ENCODE data around the gene TMEM117. TPM values are rescaled to one million over a fixed set of nuclear protein-coding genes. Genes with fewer than 3 reads are reported as not detected.
A peak's percentile ranks its signal among the peaks of the same experiment; 100 is the strongest.

TMEM117 gene
- total and polyA plus RNA-seq, 2 experiments from 2014 or later, result 18.0 to 21.0 TPM

DNA sequence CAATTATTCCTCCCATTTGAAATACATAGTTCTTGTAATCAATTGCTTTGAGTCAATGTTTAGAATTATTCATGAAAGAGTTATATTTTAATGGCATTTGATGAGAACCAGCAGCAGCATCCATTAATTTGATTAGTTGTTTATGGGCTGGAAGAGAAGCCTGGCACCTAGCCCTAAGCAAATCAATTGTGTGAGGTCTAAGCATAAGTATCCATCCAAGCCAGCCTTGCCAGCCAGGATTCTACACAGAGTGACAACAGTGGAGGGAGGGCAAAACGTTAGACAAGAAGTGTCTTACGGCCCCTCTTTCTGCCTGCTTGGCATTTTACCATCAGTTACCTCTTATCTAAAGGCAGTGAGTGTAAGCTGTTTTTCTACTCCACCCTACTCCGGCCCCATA, 561.8 kb downstream of the TMEM117 start:
- Histone ChIP-seq H3K9me3 (ENCODE audit: low read depth) (no peaks in the 10 kb centered on the region), H3K27ac (no peak overlapping the region), H3K4me3 (no peak overlapping the region), H3K36me3 (no peaks in the 10 kb centered on the region), H3K4me1 (ENCODE audit: low read depth) (no peaks in the 10 kb centered on the region), H3K27me3 (no peaks in the 10 kb centered on the region)
- DNase-seq (ENCODE audit: low read depth in 1 of 2, low spot score in 1 of 2), result no peak
- TF ChIP-seq, protein P1, sequence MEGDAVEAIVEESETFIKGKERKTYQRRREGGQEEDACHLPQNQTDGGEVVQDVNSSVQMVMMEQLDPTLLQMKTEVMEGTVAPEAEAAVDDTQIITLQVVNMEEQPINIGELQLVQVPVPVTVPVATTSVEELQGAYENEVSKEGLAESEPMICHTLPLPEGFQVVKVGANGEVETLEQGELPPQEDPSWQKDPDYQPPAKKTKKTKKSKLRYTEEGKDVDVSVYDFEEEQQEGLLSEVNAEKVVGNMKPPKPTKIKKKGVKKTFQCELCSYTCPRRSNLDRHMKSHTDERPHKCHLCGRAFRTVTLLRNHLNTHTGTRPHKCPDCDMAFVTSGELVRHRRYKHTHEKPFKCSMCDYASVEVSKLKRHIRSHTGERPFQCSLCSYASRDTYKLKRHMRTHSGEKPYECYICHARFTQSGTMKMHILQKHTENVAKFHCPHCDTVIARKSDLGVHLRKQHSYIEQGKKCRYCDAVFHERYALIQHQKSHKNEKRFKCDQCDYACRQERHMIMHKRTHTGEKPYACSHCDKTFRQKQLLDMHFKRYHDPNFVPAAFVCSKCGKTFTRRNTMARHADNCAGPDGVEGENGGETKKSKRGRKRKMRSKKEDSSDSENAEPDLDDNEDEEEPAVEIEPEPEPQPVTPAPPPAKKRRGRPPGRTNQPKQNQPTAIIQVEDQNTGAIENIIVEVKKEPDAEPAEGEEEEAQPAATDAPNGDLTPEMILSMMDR (IDR thresholded peaks at IDR 0.05; ENCODE audit: low read depth, low read length), result no peak

GRCh38 chr12:44403185-44403584, 567.3 kb downstream of the TMEM117 start:
- Histone ChIP-seq H3K4me3 (no peak overlapping the region), H3K9me3 (ENCODE audit: low read depth) (no peaks in the 10 kb centered on the region), H3K27me3 (no peaks in the 10 kb centered on the region), H3K36me3 (no peaks in the 10 kb centered on the region), H3K4me1 (ENCODE audit: low read depth) (no peaks in the 10 kb centered on the region), H3K27ac (no peak overlapping the region)
- DNase-seq (ENCODE audit: low read depth in 1 of 2, low spot score in 1 of 2), result no peak
- TF ChIP-seq, protein P1 (IDR thresholded peaks at IDR 0.05; ENCODE audit: low read depth, low read length), result no peak

DNA sequence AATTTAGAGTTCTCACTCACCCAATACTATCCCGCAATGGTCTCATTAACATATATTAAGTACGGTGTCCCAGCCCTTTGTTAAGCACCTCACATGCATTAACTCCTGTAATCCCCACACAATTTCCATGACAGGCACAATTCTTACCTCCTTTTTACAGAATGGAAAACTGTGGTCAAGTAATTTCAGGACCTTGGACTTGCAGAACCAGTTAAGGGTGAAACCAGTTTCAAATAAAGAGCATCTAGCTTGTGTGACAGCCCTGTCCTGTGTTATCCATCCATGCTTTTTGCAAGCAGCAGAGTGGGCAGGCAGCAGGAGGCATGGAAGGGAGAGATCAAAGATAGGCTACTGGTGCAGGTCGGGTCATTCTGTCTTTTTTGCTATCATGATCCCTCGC, 569.4 kb downstream of the TMEM117 start:
- DNase-seq (ENCODE audit: low read depth in 1 of 2, low spot score in 1 of 2), result peak in 1 of 2 donors; percentile 1

GRCh38 chr12:44422559-44422958, 586.7 kb downstream of the TMEM117 start:
- Histone ChIP-seq H3K4me3 (no peak overlapping the region), H3K27ac (no peak overlapping the region), H3K9me3 (ENCODE audit: low read depth) (no peaks in the 10 kb centered on the region), H3K36me3 (no peaks in the 10 kb centered on the region), H3K27me3 (no peaks in the 10 kb centered on the region), H3K4me1 (ENCODE audit: low read depth) (no peaks in the 10 kb centered on the region)
- DNase-seq (ENCODE audit: low read depth in 1 of 2, low spot score in 1 of 2), result no peak
- TF ChIP-seq, protein P1 (IDR thresholded peaks at IDR 0.05; ENCODE audit: low read depth, low read length), result no peak

More for the DNA sequence above, 569.4 kb downstream of the TMEM117 start:
- no peaks in the 10 kb centered on the region for H3K36me3 ChIP-seq
- no peak overlapping the region for H3K27ac ChIP-seq
- no peak overlapping the region for H3K4me3 ChIP-seq
- H3K27me3 ChIP-seq, result no peaks in the 10 kb centered on the region
- TF ChIP-seq, protein P1 (IDR thresholded peaks at IDR 0.05; ENCODE audit: low read depth, low read length), result no peak
- no peaks in the 10 kb centered on the region for H3K9me3 ChIP-seq (ENCODE audit: low read depth)
- no peaks in the 10 kb centered on the region for H3K4me1 ChIP-seq (ENCODE audit: low read depth)

DNA sequence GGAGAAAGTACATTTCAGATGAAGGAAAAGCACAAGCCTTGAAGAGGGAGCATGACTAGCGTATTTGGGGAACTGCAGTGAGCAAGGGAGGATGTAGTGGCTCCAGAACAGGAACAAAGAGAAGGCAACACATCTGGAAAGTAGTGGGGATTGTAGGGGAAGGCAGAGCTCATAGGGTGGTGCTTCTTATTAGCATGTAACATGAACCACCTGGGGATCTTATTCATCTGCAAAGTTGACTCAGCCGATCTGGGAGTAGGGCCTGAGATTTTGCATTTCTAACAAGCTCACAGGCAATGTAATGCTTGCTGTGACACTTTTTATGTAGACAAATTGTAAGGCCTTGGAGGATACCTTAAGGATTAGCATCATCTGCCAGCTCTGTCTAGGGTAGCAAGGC, 592.9 kb downstream of the TMEM117 start:
- Histone ChIP-seq H3K9me3 (ENCODE audit: low read depth) (no peaks in the 10 kb centered on the region), H3K27ac (no peak overlapping the region)
- no peak for DNase-seq (ENCODE audit: low read depth in 1 of 2, low spot score in 1 of 2)

More for the DNA sequence above, 592.9 kb downstream of the TMEM117 start:
- H3K4me3 ChIP-seq, result no peak overlapping the region
- TF ChIP-seq, protein P1 (IDR thresholded peaks at IDR 0.05; ENCODE audit: low read depth, low read length), result no peak
- H3K36me3 ChIP-seq, result no peaks in the 10 kb centered on the region
- H3K4me1 ChIP-seq (ENCODE audit: low read depth), result no peaks in the 10 kb centered on the region
- no peaks in the 10 kb centered on the region for H3K27me3 ChIP-seq

Measured in cardiac muscle cell (in vitro differentiated cells and primary cell).